ENCODE data around the gene TCF4. TPM values are rescaled to one million over a fixed set of nuclear protein-coding genes. Genes with fewer than 3 reads are reported as not detected.
A peak's percentile ranks its signal among the peaks of the same experiment; 100 is the strongest.

Gene TCF4
- total RNA-seq, 1 donor from 2014 or later, result 77.3 TPM

- Mint-ChIP-seq H3K27ac (ENCODE audit: unreplicated experiment) (no peak overlapping the region), H3K36me3 (ENCODE audit: unreplicated experiment) (peaks cover 30% of the 10 kb centered on the region), H3K27me3 (ENCODE audit: unreplicated experiment) (no peaks in the 10 kb centered on the region), H3K9me3 (ENCODE audit: unreplicated experiment) (no peaks in the 10 kb centered on the region), H3K4me3 (ENCODE audit: unreplicated experiment) (no peak overlapping the region), H3K4me1 (ENCODE audit: unreplicated experiment) (peaks cover 45% of the 10 kb centered on the region)
- DNase-seq (ENCODE audit: extremely low spot score, unreplicated experiment), result no peak
- TF ChIP-seq, protein P1, sequence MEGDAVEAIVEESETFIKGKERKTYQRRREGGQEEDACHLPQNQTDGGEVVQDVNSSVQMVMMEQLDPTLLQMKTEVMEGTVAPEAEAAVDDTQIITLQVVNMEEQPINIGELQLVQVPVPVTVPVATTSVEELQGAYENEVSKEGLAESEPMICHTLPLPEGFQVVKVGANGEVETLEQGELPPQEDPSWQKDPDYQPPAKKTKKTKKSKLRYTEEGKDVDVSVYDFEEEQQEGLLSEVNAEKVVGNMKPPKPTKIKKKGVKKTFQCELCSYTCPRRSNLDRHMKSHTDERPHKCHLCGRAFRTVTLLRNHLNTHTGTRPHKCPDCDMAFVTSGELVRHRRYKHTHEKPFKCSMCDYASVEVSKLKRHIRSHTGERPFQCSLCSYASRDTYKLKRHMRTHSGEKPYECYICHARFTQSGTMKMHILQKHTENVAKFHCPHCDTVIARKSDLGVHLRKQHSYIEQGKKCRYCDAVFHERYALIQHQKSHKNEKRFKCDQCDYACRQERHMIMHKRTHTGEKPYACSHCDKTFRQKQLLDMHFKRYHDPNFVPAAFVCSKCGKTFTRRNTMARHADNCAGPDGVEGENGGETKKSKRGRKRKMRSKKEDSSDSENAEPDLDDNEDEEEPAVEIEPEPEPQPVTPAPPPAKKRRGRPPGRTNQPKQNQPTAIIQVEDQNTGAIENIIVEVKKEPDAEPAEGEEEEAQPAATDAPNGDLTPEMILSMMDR (IDR thresholded peaks at IDR 0.05), result no peak
Measured at GRCh38 chr18:55249550-55249949, 338.4 kb downstream of the TCF4 start.

DNA sequence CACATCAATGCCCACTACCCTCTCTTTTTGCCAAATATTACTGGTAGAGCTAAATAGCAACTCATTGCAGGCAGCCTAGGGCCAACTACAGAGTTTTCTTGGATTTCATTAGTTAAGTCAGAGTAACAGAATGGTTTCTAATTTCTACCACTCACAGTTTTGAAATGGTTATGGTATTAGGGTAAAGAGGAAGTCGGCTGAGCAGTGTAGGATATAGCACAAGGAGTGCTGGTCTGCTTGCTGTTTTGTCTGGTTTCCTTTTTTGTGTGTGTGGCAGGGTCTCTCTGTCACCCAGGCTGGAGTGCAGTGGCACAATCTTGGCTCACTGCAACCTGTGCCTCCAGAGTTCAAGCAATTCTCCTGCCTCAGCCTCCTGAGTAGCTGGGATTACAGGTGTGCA, 339.5 kb downstream of the TCF4 start:
- TF ChIP-seq, protein P1 (IDR thresholded peaks at IDR 0.05), result no peak
- no peak overlapping the region for H3K4me3 Mint-ChIP-seq (ENCODE audit: unreplicated experiment)
- H3K36me3 Mint-ChIP-seq (ENCODE audit: unreplicated experiment), result peaks cover 21% of the 10 kb centered on the region
- DNase-seq (ENCODE audit: extremely low spot score, unreplicated experiment), result no peak
- H3K9me3 Mint-ChIP-seq (ENCODE audit: unreplicated experiment), result no peaks in the 10 kb centered on the region
- H3K27ac Mint-ChIP-seq (ENCODE audit: unreplicated experiment), result no peak overlapping the region
- peaks cover 56% of the 10 kb centered on the region for H3K4me1 Mint-ChIP-seq (ENCODE audit: unreplicated experiment)
- H3K27me3 Mint-ChIP-seq (ENCODE audit: unreplicated experiment), result no peaks in the 10 kb centered on the region

DNA sequence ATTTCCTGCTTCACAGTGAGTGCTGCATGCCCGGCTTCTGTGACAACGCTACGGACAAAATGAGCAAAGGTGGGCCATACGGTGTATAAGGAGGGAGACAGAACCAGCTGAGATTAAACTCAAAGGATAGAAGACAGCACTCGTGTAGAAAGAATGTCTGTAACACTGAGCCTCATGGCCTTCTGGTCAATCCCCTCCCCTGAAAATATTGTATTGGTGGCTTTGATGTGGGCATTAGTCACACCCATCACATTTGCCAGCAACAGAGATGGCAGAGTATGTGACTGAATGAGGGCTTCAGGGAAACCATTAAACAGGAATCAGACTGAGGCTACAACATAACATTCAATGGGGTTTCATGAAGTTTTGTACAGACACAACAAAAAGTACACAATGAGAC, 341.0 kb downstream of the TCF4 start:
- Mint-ChIP-seq H3K27ac (ENCODE audit: unreplicated experiment) (no peak overlapping the region), H3K4me1 (ENCODE audit: unreplicated experiment) (peaks cover 52% of the 10 kb centered on the region), H3K4me3 (ENCODE audit: unreplicated experiment) (no peak overlapping the region), H3K27me3 (ENCODE audit: unreplicated experiment) (no peaks in the 10 kb centered on the region), H3K9me3 (ENCODE audit: unreplicated experiment) (no peaks in the 10 kb centered on the region), H3K36me3 (ENCODE audit: unreplicated experiment) (peaks cover 19% of the 10 kb centered on the region)
- DNase-seq (ENCODE audit: extremely low spot score, unreplicated experiment), result no peak
- TF ChIP-seq, protein P1 (IDR thresholded peaks at IDR 0.05), result no peak

- no peak for DNase-seq (ENCODE audit: extremely low spot score, unreplicated experiment)
- Mint-ChIP-seq H3K4me3 (ENCODE audit: unreplicated experiment) (no peak overlapping the region), H3K9me3 (ENCODE audit: unreplicated experiment) (no peaks in the 10 kb centered on the region), H3K27ac (ENCODE audit: unreplicated experiment) (no peak overlapping the region), H3K27me3 (ENCODE audit: unreplicated experiment) (no peaks in the 10 kb centered on the region), H3K4me1 (ENCODE audit: unreplicated experiment) (peaks cover 45% of the 10 kb centered on the region), H3K36me3 (ENCODE audit: unreplicated experiment) (peaks cover 20% of the 10 kb centered on the region)
- TF ChIP-seq, protein P1 (IDR thresholded peaks at IDR 0.05), result no peak
Measured at GRCh38 chr18:55246278-55246677, 341.7 kb downstream of the TCF4 start.

- TF ChIP-seq, protein P1 (IDR thresholded peaks at IDR 0.05), result no peak
- Mint-ChIP-seq H3K27ac (ENCODE audit: unreplicated experiment) (peak overlapping the region; percentile 88), H3K9me3 (ENCODE audit: unreplicated experiment) (no peaks in the 10 kb centered on the region), H3K4me3 (ENCODE audit: unreplicated experiment) (no peak overlapping the region), H3K4me1 (ENCODE audit: unreplicated experiment) (peaks cover 39% of the 10 kb centered on the region), H3K36me3 (ENCODE audit: unreplicated experiment) (peaks cover 28% of the 10 kb centered on the region), H3K27me3 (ENCODE audit: unreplicated experiment) (no peaks in the 10 kb centered on the region)
- DNase-seq (ENCODE audit: extremely low spot score, unreplicated experiment), result no peak
Measured at GRCh38 chr18:55245211-55245614, 342.8 kb downstream of the TCF4 start.

Measured in osteocyte (in vitro differentiated cells).